Sigmoid colon (tissue), 7 donors: ENCODE results near the gene SHISA3. TPM values are rescaled to one million over a fixed set of nuclear protein-coding genes. Genes with fewer than 3 reads are reported as not detected.
"Not testable (repeated sequence)": the region's sequence is repeated elsewhere in the genome, so short reads cannot be mapped to it uniquely, and the experiment has no call there.

ENCODE experiments used
- DNase-seq: peaks from one replicate; pipeline ENCODE4 v3.0.0-alpha.2; 2019
- H3K27ac ChIP-seq, 4 donors: fragments of 200-600 bp; sonication (generic); one replicate each; pipeline ENCODE4 v1.5.1; 2016 to 2019; ENCODE audit warnings: mild to moderate bottlenecking in 1 of 4
- H3K27me3 ChIP-seq, 3 donors: fragments of 200-600 bp; sonication (generic); one replicate each; pipeline ENCODE4 v1.5.1; 2019; ENCODE audit warnings: mild to moderate bottlenecking in 1 of 3
- H3K36me3 ChIP-seq, 4 donors: fragments of 200-600 bp; sonication (generic); one replicate each; pipeline ENCODE4 v1.5.1; 2016 to 2019
- H3K4me1 ChIP-seq, 4 donors: fragments of 200-600 bp; sonication (generic); one replicate each; pipeline ENCODE4 v1.5.1; 2017 to 2019
- H3K4me3 ChIP-seq, 4 donors: fragments of 200-600 bp; sonication (generic); one replicate each; pipeline ENCODE4 v1.5.1; 2017 to 2019; ENCODE audit warnings: mild to moderate bottlenecking in 2 of 4, moderate library complexity in 1 of 4
- H3K9me3 ChIP-seq, 4 donors: fragments of 200-600 bp in 3 of 4; sonication (generic) in 3 of 4; one replicate each; pipeline versions ENCODE4 v1.5.1 to v1.6.1; 2013 to 2019
- CTCF ChIP-seq, 4 experiments: fragments of 450-650 bp in 3 of 4; fragments of 200-600 bp in 1 of 4; IDR thresholded peaks; one replicate each; pipeline ENCODE4 v1.5.1; 2016 to 2019; ENCODE audit warnings: antibody characterized with exemption in 4 of 4, mild to moderate bottlenecking in 3 of 4, moderate library complexity in 2 of 4
- EP300 ChIP-seq, 4 donors: sonication (generic); formaldehyde crosslinking; IDR thresholded peaks; one replicate each; pipeline ENCODE4 v1.6.1; 2017; ENCODE audit warnings: antibody characterized with exemption in 4 of 4
- POLR2A ChIP-seq, 2 donors: fragments of 450-650 bp; IDR thresholded peaks; one replicate each; pipeline ENCODE4 v1.6.1; 2016; ENCODE audit warnings: antibody characterized with exemption in 2 of 2, mild to moderate bottlenecking in 2 of 2, moderate library complexity in 2 of 2
- POLR2AphosphoS5 ChIP-seq, 4 donors: sonication (generic); formaldehyde crosslinking; IDR thresholded peaks; one replicate each; pipeline ENCODE4 v1.6.1; 2017; ENCODE audit warnings: antibody characterized with exemption in 4 of 4
- WGBS, 2 donors: extraction: QIAGEN DNeasy Blood & Tissue Kit; methylation state at CpG; one replicate each; pipeline ENCODE4 v1.1.7; 2013; 5-methylcytosine and 5-hydroxymethylcytosine counted together
- intact Hi-C: fragments of 100-400 bp; cut with DNase I; formaldehyde crosslinking; loops from one replicate; pipeline ENCODE4 v1.15.1; 2023
- polyA plus RNA-seq, 3 donors: library from polyadenylated mRNA; stranded (reverse); fragments of 200-250 nt; gene quantifications; one replicate each; pipeline ENCODE4 v1.2.3, GENCODE V29; 2013
- total RNA-seq, 4 donors: library from RNA; depleted of rRNA; stranded (reverse); fragments of >200 nt; gene quantifications; one replicate each; pipeline ENCODE4 v1.1.0, GENCODE V29; 2016
- donor health status: healthy with polysubstance abuse.
- donor health status: Bipolar disorder and iron deficiency.
- donor health status: healthy.

Gene SHISA3
- total and polyA plus RNA-seq, 7 donors, result 2.1 to 13.9 (median 4.3) TPM; not detected in 1

- no peaks in the 10 kb centered on the region for H3K36me3 ChIP-seq
- no peak overlapping the region for H3K27ac ChIP-seq
- intact Hi-C loops, result loop anchor here (10.0 kb wide), 1 partner anchor 153 kb away; no protein-coding TSS in a partner anchor
- DNase-seq, result no peak
- TF ChIP-seq EP300 (IDR thresholded peaks at IDR 0.05) (no peak), CTCF (IDR thresholded peaks at IDR 0.05) (no peak), POLR2A (IDR thresholded peaks at IDR 0.05) (no peak), POLR2AphosphoS5 (IDR thresholded peaks at IDR 0.05) (no peak)
- no peaks in the 10 kb centered on the region for H3K27me3 ChIP-seq
- H3K4me1 ChIP-seq, result no peaks in the 10 kb centered on the region
- no peak overlapping the region for H3K4me3 ChIP-seq
- 54 to 60% methylated on average over 2 of the region's 2 CpGs for WGBS, 2 donors
- no peaks in the 10 kb centered on the region for H3K9me3 ChIP-seq
Measured at GRCh38 chr4:42371305-42372252, 25.7 kb upstream of the SHISA3 start.

- not testable (repeated sequence) for H3K27me3 ChIP-seq, H3K36me3 ChIP-seq, H3K4me1 ChIP-seq, DNase-seq, H3K27ac ChIP-seq, H3K9me3 ChIP-seq, H3K4me3 ChIP-seq
- intact Hi-C loops, result loop anchor here (10.0 kb wide), 1 partner anchor 152 kb away; no protein-coding TSS in a partner anchor
- 88 to 94% methylated on average over 6 of the region's 6 CpGs for WGBS, 2 donors
Measured at GRCh38 chr4:42372303-42372702, 25.0 kb upstream of the SHISA3 start.

GRCh38 chr4:42377497-42377896, 19.8 kb upstream of the SHISA3 start:
- WGBS, 2 donors, result 84 to 93% methylated on average over 4 of the region's 4 CpGs
- no peak overlapping the region for H3K27ac ChIP-seq
- TF ChIP-seq CTCF (IDR thresholded peaks at IDR 0.05) (no peak), POLR2AphosphoS5 (IDR thresholded peaks at IDR 0.05) (no peak), POLR2A (IDR thresholded peaks at IDR 0.05) (no peak), EP300 (IDR thresholded peaks at IDR 0.05) (no peak)
- H3K36me3 ChIP-seq, result no peaks in the 10 kb centered on the region
- intact Hi-C loops, result loop anchor here (10.0 kb wide), 1 partner anchor 147 kb away; no protein-coding TSS in a partner anchor
- no peaks in the 10 kb centered on the region for H3K4me1 ChIP-seq
- no peak for DNase-seq
- H3K4me3 ChIP-seq, result no peak overlapping the region
- no peaks in the 10 kb centered on the region for H3K9me3 ChIP-seq
- no peaks in the 10 kb centered on the region for H3K27me3 ChIP-seq

GRCh38 chr4:42381666-42382065, 15.6 kb upstream of the SHISA3 start:
- Histone ChIP-seq H3K27ac (no peak overlapping the region), H3K4me3 (no peak overlapping the region), H3K4me1 (no peaks in the 10 kb centered on the region), H3K36me3 (no peaks in the 10 kb centered on the region), H3K27me3 (no peaks in the 10 kb centered on the region), H3K9me3 (no peaks in the 10 kb centered on the region)
- TF ChIP-seq EP300 (IDR thresholded peaks at IDR 0.05) (no peak), POLR2A (IDR thresholded peaks at IDR 0.05) (no peak), CTCF (IDR thresholded peaks at IDR 0.05) (no peak), POLR2AphosphoS5 (IDR thresholded peaks at IDR 0.05) (no peak)
- 96 to 97% methylated on average over 2 of the region's 2 CpGs for WGBS, 2 donors
- no peak for DNase-seq
- intact Hi-C loops, result no loop called here

GRCh38 chr4:42385516-42385915, 11.8 kb upstream of the SHISA3 start:
- H3K27ac ChIP-seq, result no peak overlapping the region
- no peak overlapping the region for H3K4me3 ChIP-seq
- no peaks in the 10 kb centered on the region for H3K9me3 ChIP-seq
- H3K36me3 ChIP-seq, result no peaks in the 10 kb centered on the region
- intact Hi-C loops, result no loop called here
- 96 to 100% methylated on average over 1 of the region's 1 CpG for WGBS, 2 donors
- H3K27me3 ChIP-seq, result no peaks in the 10 kb centered on the region
- TF ChIP-seq POLR2A (IDR thresholded peaks at IDR 0.05) (no peak), CTCF (IDR thresholded peaks at IDR 0.05) (no peak), POLR2AphosphoS5 (IDR thresholded peaks at IDR 0.05) (no peak), EP300 (IDR thresholded peaks at IDR 0.05) (no peak)
- H3K4me1 ChIP-seq, result no peaks in the 10 kb centered on the region
- DNase-seq, result no peak
